DMS114 treated with DMSO at 0.1 percent for 48 hours (cell line): ENCODE results near the gene LIMCH1.

Source experiments
- DNase-seq: peaks from one replicate; lab custom pipeline; 2025; ENCODE audit not compliant: unreplicated experiment; lab: John Stamatoyannopoulos, UW

LIMCH1 gene

GRCh38 chr4:41602886-41603498 is 65.0 kb downstream of the LIMCH1 start:
- DNase-seq = no peak

DNA sequence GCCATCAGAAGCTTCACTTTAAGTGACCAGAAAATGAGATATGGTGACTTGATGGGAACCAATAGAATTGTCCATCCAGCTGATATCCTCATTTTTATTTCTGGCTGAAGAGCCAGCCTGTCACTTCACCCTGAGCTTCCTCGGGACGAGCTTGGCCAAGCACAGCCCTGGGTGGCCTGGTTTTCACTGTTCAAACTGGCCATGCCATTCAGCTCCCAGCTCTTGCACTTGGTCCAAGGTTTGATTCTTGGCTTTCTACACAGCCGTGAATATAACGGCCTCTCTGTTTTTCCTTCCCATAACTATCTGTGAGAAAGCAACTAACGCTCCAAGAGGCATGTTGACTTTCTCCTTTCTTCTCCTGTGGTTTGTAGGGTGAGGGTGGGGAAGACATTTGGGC is 71.9 kb downstream of the LIMCH1 start:
- no peak for DNase-seq

DNA sequence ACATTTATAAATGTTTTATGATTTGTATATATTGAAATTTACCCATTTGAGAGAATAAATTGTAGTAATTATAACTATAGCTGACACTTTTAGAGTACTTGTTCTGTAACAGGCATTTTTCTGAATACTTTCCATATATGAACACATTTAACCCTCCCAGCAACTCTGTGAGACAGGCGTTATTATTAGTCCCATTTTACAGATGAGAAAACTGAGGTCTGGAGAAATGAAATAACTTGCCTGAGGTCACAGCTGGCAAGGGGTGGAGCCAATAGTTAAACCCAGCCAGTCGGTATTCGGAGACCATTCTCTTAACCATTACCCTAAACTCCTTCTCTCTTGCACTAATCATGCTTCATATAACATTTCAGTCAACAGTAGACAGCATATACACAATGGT is 72.5 kb downstream of the LIMCH1 start:
- DNase-seq = no peak

GRCh38 chr4:41611124-41611838 is 73.3 kb downstream of the LIMCH1 start:
- DNase-seq = no peak

DNA sequence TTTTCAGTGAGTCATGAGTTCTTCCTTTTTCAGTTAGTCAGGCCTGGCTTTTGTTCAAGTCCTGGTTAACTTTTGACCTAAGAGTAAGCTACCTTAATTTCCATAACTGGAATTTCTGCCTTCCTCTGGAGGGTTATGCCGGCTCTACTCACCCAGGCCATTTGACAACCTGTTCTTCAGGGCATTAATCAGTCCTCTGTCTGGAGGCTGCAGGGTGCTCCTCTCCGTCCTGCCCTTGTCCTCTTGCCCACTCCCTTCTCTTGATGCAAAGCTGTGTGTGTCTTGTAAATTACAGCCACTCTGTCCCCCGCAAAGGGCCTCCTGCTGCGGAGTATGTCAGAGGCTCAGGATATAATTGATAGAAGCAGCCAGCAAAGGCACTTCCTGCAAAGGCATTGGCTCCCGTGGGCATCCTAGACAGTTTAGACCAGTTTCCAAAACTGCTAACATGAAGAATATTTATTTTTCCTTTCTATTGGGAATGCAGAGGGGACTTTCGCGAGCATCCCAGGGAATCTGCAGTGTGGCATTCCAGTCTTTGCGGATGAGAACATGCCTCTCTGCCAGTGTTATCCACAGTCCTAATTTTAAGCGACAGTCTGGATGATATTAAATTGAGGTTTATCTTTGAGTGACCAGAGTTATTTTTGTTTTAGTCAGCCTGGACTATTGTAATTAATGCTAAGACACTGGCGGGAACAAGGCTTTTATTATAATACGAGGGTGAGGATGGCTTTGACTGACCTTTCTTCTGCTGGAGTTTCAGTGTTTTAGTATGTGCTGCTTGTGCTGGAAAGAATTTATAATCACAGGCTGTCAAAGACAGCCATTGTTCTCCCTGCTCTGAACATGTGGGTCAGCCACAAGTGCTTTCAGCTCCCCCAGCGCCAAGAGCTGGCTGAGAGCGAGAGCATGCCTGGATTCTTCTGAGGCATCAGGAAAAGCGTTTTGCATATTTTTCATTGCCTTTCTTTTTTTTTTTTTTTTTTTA is 74.2 kb downstream of the LIMCH1 start:
- DNase-seq = no peak

GRCh38 chr4:41613386-41613785 is 75.4 kb downstream of the LIMCH1 start:
- no peak for DNase-seq

DNA sequence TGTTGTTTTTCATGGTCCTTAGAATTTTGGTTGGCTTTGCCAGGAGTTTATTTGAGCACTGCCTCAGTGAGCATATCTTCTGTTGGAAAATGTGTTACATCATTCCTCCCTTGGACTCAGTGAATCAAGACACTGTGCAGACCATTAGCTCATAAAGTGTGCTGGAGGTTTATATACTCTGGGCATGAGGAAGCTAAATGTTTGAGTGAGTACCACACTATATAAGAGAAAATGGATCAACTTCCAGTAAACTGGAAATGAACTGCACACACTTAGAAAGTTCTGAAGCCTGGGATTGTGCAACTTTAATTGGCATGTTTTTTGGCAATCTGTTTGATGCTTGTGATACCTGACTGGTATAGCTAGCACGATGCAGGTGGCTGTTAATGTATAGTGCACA is 75.9 kb downstream of the LIMCH1 start:
- DNase-seq = no peak

- DNase-seq = no peak
Measured at GRCh38 chr4:41614519-41614918, 76.6 kb downstream of the LIMCH1 start.

GRCh38 chr4:41619161-41619560 is 81.2 kb downstream of the LIMCH1 start:
- no peak for DNase-seq

DNA sequence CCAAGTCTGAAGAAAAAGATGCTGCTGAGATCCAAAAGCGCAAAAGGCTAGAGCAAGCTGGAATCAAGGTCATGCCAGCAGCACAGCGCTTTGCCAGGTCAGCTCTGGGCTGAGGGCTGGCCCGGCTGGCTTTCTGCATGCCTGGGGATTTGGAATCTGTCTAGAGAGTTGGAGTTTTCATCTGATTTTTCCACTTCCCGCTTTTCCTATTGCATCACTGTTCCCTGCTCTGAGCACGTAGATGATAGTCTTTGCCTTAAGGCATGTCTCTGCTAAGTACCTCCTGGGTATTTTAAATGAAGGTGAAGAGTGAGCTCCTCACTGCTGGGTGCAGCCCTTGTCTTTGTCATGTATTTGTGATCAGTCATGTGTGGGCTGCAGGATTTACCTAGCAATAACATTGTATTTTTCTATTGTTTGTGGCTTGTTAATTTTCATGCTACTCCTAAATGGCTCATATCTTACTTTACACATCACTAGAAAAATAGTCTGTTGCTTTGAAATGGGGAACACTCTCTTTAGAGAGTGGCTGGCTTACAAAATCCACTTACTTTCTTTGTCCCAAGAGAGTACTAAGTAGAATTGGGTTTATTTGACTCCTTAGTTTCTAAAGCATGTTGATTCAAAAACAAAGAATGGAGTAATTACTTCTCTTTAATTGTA is 82.8 kb downstream of the LIMCH1 start:
- DNase-seq = no peak

- DNase-seq = no peak
Measured at GRCh38 chr4:41622787-41623186, 84.8 kb downstream of the LIMCH1 start.

GRCh38 chr4:41624765-41625164 is 86.8 kb downstream of the LIMCH1 start:
- no peak for DNase-seq

DNA sequence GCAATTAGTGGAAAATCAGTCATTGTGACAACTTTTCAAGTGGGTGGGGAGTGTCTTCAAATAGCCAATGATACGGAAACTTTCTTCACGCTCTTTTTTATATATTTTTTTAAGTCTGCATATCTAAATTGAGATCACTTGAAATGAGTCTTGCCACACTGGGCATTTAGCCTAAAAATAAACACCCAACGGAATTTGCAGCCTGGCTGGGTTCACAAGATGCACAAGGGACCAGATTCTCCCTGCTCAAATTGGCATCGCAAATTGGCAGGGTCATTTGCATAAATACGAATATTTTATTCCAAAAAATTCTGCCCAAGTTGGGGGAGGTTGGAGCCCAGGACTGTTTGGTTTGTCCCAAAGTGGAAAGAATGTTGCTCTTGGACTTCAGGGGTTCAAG is 87.6 kb downstream of the LIMCH1 start:
- no peak for DNase-seq

GRCh38 chr4:41628936-41629335 is 91.0 kb downstream of the LIMCH1 start:
- DNase-seq = no peak

DNA sequence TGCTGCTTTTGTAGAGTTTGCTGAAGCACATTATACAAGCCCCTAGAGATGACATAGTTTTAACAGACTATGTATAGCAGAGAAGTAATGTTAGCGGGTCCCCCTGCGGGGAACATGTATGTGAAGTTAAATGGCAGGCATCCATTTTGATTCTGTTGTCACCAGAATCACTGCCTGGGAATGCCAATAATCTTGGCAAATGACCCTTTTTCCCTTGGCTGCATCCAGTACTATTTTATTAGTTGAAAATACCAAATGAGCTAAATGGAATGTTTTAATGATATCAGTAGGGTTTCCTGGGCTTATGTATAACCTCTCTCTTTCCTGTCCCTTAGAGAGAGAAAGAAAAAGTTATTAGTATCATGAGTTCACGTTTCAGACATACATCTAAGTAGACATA is 93.6 kb downstream of the LIMCH1 start:
- DNase-seq = no peak

DNA sequence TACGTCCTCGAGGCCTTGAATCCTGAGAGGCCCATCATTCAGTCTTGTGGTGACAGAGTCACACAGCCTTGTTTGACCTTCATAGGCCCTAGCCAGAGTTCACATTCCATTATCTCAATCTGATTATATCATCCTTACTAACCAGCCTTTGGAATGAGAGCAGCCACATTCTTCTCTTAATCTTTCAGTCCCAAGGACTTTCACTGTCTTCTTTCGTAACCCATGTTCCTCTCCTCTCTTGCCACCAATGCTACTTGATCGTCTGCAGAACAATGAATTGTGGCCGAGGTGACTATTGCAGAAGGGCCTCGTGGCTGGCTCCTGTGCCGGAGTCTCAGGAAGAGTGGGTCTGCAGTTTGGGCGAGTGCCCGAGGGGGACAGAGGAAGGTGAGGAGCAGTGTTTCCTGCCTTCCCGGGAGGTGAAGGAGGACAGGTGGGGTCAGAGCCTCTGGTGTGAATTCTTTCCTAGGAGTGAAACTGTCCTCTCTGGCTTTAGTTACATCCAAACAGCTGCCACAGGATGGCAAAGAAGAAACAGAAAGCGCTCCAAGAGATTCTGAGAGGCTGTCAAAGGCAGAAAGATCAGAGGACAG is 94.6 kb downstream of the LIMCH1 start:
- DNase-seq = no peak

- DNase-seq = no peak
Measured at GRCh38 chr4:41633321-41633720, 95.4 kb downstream of the LIMCH1 start.

DNA sequence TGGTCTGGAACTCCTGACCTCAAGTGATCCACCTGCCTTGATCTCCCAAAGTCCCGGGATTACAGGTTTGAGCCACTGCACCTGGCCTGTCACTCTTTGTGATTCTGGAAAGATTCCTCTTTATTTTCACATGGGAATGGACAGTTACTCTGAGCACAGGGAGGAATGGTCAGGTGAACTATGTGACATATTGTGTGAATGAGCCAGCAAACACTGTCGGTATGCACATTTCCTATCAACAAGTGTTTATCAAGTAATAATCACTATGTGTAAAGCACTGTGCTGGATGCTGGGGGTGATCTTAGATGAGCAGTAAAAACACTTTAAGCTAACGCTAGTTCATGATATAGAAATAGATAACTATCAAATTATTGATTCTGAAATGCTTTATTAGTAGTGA is 97.5 kb downstream of the LIMCH1 start:
- DNase-seq = no peak

DNA sequence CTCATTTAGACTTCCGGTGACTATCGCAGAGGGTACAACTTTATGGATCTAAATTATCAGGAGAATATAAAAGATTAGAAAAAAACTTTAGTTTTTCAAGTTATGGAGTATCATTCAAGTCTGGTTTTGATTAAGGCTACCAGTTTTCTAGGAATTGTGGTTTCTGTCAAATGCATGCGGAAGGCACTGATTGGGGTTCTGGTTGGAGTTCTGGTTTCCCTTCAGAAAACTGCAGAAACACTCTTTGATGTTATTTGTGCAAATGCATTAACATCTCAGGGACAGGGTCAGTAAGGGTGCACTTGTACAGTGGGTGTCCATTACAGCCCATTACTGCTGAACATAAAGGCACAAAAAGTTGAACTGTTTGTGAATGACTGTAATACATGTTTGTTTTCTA is 100.2 kb downstream of the LIMCH1 start:
- DNase-seq = no peak

DNA sequence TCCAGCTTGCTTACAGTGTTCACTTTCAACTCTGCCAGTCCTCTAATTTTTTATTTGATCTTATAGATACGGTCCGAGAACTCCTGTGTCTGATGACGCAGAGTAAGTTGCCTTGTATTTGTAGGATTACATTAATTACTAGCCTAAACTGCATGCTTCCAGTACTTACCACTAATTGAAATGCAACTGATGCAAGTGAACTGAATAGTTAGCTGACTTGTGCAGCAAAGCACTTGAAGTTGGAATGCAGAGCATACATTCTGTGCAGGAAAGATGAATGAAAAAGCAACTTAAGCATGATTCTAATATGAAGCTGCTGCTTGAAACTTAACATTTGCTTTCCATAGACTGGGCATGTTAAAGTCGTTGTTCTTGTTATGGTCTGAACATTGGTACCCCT is 100.9 kb downstream of the LIMCH1 start:
- no peak for DNase-seq

- DNase-seq = no peak
Measured at GRCh38 chr4:41639291-41639690, 101.3 kb downstream of the LIMCH1 start.
